H54 (cell line): ENCODE results near the gene TADA2A.
"Not testable (repeated sequence)": the region's sequence is repeated elsewhere in the genome, so short reads cannot be mapped to it uniquely, and the experiment has no call there.

Source experiments
- DNase-seq: peaks from one replicate; pipeline ENCODE4 v3.0.0; 2011; ENCODE audit warnings: low spot score, mixed read lengths; ENCODE audit not compliant: insufficient read length
- FAIRE-seq: peaks from 3 replicates; lab custom pipeline; 2011; peaks lifted over from hg19 to GRCh38; lab: Jason Lieb, UNC
- POLR2A ChIP-seq: IDR thresholded peaks from 2 replicates; pipeline ENCODE4 v1.6.1; 2011; ENCODE audit warnings: low read depth, mild to moderate bottlenecking, low read length

Gene TADA2A

GRCh38 chr17:37506678-37507077 is 100.0 kb downstream of the TADA2A start:
- FAIRE-seq = no peak

DNA sequence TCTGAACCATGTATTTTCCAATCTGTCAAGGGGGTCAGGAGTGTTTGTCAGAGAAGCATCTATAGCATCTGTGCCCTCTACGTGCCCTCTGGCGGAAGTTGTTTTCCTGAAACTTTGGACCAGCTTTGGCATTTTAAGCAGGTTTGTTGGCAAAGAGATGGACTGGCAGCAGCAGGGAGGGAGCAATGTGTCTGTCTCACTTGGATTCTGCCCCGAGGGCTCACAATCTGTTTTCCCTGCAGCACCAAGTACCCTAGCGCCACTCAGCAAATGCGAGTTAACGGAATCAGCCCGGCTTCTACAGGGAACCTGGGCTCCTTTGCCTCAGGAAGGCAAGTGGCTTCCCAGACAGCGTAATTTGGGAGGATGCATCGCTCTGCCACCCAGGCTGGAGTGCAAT is 100.4 kb downstream of the TADA2A start:
- no peak for DNase-seq
- no peak for TF ChIP-seq POLR2A
- no peak for FAIRE-seq

More at GRCh38 chr17:37506678-37507077, 100.0 kb downstream of the TADA2A start:
- DNase-seq = no peak
- no peak for TF ChIP-seq POLR2A

DNA sequence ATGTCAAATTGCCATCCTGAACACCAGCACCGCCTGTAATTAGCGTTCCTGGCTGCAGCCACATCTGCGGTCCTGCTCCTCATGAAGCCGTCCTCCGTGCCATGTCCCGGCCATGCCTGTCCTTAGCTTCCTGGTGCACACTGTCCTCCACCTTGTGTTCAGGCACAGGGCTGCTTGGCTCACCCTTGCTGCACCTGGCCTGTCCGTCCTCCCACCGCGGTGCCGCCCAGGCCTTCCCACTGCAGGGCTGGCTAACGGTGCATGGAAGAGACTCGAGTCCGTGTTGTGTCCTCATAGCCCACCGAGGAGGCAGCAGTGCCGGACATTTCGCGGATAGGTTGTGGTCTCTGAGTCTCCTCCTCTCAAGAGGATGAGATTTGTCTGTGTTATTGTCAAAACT is 103.4 kb downstream of the TADA2A start:
- DNase-seq = no peak
- no peak for FAIRE-seq
- no peak for TF ChIP-seq POLR2A

GRCh38 chr17:37511642-37512041 is 105.0 kb downstream of the TADA2A start:
- not testable (repeated sequence) for DNase-seq, FAIRE-seq

DNA sequence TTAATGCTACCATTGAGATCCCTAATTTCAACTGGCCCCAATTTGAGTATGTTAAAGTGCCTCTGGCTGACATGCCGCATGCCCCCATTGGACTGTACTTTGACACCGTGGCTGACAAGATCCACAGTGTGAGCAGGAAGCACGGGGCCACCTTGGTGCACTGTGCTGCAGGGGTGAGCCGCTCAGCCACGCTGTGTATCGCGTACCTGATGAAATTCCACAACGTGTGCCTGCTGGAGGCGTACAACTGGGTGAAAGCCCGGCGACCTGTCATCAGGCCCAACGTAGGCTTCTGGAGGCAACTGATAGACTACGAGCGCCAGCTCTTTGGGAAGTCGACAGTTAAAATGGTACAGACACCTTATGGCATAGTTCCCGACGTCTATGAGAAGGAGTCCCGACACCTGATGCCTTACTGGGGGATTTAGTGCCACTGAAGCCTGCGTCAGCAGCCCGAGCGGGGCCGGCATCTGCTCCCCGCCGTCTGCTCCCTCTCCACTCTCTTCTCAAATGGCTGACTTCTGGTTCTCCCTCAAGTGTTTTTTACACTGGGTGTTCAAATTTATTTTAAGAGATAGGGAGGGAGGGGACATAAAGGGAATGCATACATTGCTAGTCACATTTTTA is 105.9 kb downstream of the TADA2A start:
- DNase-seq (no peak), FAIRE-seq (no peak)
- TF ChIP-seq POLR2A = no peak

GRCh38 chr17:37513711-37514110 is 107.0 kb downstream of the TADA2A start:
- TF ChIP-seq POLR2A = no peak
- FAIRE-seq (no peak), DNase-seq (no peak)

GRCh38 chr17:37516127-37516571 is 109.5 kb downstream of the TADA2A start:
- no peak for TF ChIP-seq POLR2A
- FAIRE-seq (no peak), DNase-seq (peak; percentile 22)

GRCh38 chr17:37517881-37518280 is 111.2 kb downstream of the TADA2A start:
- TF ChIP-seq POLR2A = no peak
- DNase-seq (no peak), FAIRE-seq (no peak)

DNA sequence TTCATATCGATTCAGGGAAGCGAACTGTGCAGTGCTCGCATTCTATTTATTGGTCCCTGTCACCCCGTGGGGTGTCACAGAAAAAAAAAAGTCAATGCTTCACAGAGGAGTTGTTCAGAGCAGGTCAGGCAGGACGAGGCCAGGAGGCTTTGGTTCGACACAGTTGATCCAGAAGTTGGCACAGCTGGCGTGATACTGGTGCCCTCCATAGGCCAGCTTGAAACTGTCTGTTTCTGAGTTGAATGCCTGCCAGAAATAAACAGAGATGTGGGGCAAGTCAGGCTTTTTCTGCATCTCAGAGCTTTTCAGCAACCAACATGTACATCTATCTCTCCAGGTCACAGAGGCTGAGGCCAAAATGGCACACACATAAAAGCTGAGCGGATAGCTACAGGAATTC is 112.1 kb downstream of the TADA2A start:
- TF ChIP-seq POLR2A = no peak
- no peak for FAIRE-seq
- no peak for DNase-seq

DNA sequence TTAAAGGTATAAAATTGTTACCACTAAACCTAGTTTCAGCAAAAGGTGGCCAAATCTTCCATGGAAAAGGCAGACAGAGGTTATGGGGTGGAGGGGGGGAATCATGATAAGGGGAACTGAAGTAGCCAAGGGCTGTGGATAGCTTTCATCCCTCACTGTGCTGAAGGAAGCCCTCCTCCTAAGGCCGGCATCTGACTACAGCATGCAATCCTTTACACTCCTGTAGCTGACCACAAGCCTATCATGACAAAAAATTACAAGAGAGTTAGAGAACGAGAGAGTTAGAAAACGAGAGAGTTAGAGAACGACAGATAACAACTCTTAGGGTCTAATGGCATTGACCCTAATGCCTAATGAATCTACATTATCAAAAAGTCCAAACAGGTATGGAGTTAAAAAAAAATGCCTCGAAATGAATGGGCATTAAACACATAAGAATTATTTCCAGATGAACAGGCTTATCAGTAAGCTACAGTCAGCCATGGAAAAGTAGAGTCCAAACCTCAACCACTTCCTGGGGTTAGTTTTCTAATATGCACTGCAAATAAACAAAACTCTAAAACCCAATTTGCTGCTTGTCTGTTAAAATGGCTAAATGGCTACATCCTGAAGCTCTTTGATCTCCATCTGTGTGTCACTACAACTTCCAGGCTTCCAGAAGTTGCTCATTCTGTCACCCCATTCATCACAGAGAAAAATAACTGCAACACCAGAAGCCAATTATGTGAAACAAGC is 112.7 kb downstream of the TADA2A start:
- FAIRE-seq (no peak), DNase-seq (no peak)
- no peak for TF ChIP-seq POLR2A

DNA sequence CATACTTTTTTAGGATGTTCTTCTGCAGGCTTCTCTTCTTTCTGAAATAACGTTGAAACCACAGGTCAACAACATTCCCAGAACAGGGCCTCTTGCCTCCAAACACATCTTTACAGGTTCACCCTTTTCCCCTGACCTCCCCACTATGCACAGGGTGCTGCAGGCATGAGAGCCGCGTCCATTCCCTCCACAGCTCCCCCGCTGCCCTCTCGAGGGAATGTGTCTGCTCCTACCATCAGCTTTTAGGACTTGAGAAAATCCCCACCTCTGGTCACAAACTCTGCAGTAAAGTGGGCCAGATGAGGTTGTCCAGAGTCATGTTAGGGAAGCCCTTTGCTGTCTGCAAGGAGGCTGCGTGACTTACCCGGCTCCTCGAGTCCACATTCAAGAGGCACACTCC is 113.5 kb downstream of the TADA2A start:
- no peak for TF ChIP-seq POLR2A
- no peak for DNase-seq
- FAIRE-seq = no peak

DNA sequence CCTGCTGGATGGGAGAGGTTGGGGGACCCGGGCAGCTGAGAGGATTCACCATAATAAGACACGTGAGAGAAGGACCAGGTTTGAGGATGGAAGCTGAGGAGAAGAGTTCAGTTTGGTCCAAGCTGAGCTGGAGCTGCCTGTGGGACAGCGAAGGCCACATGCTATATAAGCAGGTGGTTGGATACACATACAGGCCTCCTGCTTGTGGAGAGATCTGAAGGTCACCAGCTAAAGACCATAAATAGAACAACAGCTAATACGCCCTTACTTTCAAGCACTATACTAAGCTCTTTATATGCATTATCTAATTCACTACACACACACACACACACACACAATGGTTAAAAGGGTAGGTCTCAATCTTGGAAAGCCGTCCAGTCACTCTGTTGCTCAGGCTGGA is 115.1 kb downstream of the TADA2A start:
- FAIRE-seq = no peak
- no peak for TF ChIP-seq POLR2A
- no peak for DNase-seq

DNA sequence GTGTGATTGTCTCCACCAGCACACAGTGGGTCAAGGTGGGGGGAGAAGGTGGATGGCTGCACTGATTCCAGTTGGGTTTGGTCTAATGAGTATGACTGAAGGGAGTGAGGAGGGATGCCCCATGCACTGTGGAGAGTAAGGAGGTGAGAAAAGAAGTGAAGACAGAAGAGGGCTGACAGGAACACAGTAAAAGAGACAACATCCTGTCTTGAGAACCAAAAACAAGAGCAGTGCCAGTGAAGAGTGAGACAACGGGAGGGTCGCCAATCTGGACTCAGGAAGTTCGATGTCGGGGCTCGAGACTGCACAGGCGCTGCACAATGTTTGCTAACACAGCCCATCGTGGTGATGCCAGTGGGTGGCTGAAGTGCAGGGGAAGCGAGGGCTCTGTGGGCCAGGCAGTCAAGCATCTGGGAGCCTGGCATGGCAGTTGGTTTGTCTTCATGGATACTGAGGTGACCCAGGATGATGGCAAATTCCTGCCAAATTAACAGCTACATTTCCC is 117.1 kb downstream of the TADA2A start:
- FAIRE-seq (no peak), DNase-seq (no peak)
- no peak for TF ChIP-seq POLR2A

GRCh38 chr17:37527249-37527851 is 120.7 kb downstream of the TADA2A start:
- FAIRE-seq (no peak), DNase-seq (peak; percentile 19)
- TF ChIP-seq POLR2A = no peak
